Measurements from ENCODE around the gene EHHADH. TPM values are rescaled to one million over a fixed set of nuclear protein-coding genes. Genes with fewer than 3 reads are reported as not detected.

The EHHADH gene
- polyA plus RNA-seq, 1 of the 3 experiments (the other 2 are of a cell fraction), result 2.5 TPM

GRCh38 chr3:185212559-185212958 lies 41.3 kb downstream of the EHHADH start:
- Histone ChIP-seq H3K79me2 (ENCODE audit: insufficient read depth) (no peaks in the 10 kb centered on the region), H3K4me1 (ENCODE audit: control insufficient read depth in 1 of 2, insufficient read depth in 2 of 2, low read depth in 1 of 2, low read length in 1 of 2) (peaks cover 13 to 20% of the 10 kb centered on the region in 2 experiments; a peak in 3 of 4 replicates), H3K36me3 (replicated peaks in 1 of 2; ENCODE audit: control insufficient read depth in 1 of 2, insufficient read depth in 2 of 2, low read length in 1 of 2) (no peaks in the 10 kb centered on the region), H3K4me3 (ENCODE audit: low read depth in 2 of 2, low read length in 1 of 2) (no peak overlapping the region), H4K20me1 (ENCODE audit: insufficient read depth) (no peaks in the 10 kb centered on the region), H3K27me3 (ENCODE audit: insufficient read depth) (no peaks in the 10 kb centered on the region), H3F3A (replicated peaks; ENCODE audit: insufficient read depth) (no peaks in the 10 kb centered on the region), H3K27ac (ENCODE audit: low read depth in 2 of 2, low read length in 1 of 2) (no peak overlapping the region), H3K9ac (no peak overlapping the region), H3K9me2 (no peaks in the 10 kb centered on the region), H2AFZ (ENCODE audit: low read depth) (no peak overlapping the region), H3K9me3 (no peaks in the 10 kb centered on the region), H3K4me2 (no peak overlapping the region)
- ChIA-PET POLR2A (no interaction called here), CTCF (interaction anchor here (3.8 kb wide), 1 partner anchor 337 kb away, joined by 14 read pairs; no protein-coding TSS in a partner anchor)
- 96% methylated on average over 4 of the region's 5 CpGs for WGBS (ENCODE audit: low lambda C conversion rate)
- TF ChIP-seq FOSL2 (IDR thresholded peaks at IDR 0.05; ENCODE audit: borderline replicate concordance, low read depth) (no peak), GABPA (IDR thresholded peaks at IDR 0.05; ENCODE audit: low read depth) (no peak), FOXM1 (IDR thresholded peaks at IDR 0.05; ENCODE audit: low read depth) (no peak), IRF3 (IDR thresholded peaks at IDR 0.05; ENCODE audit: low read depth, low read length) (no peak), NFIC (IDR thresholded peaks at IDR 0.05; ENCODE audit: borderline replicate concordance) (no peak), RFX5 (IDR thresholded peaks at IDR 0.05; ENCODE audit: low read length) (no peak), CHD2 (IDR thresholded peaks at IDR 0.05; ENCODE audit: low read length, partially characterized antibody) (no peak), USF1 (IDR thresholded peaks at IDR 0.05; ENCODE audit: borderline replicate concordance, low read depth) (no peak), SIN3A (IDR thresholded peaks at IDR 0.05; ENCODE audit: borderline replicate concordance, low read depth, low read length) (no peak), EP300 (IDR thresholded peaks at IDR 0.05; ENCODE audit: borderline replicate concordance in 1 of 2, low read depth in 1 of 2, low read length in 1 of 2) (no peak), TCF12 (IDR thresholded peaks at IDR 0.05) (no peak), TEAD4 (IDR thresholded peaks at IDR 0.05; ENCODE audit: borderline replicate concordance, insufficient read depth) (no peak)
- TF ChIP-seq, protein P1, sequence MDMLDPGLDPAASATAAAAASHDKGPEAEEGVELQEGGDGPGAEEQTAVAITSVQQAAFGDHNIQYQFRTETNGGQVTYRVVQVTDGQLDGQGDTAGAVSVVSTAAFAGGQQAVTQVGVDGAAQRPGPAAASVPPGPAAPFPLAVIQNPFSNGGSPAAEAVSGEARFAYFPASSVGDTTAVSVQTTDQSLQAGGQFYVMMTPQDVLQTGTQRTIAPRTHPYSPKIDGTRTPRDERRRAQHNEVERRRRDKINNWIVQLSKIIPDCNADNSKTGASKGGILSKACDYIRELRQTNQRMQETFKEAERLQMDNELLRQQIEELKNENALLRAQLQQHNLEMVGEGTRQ (IDR thresholded peaks at IDR 0.05; ENCODE audit: borderline replicate concordance, low read depth, low read length), result no peak
- TF ChIP-seq, protein P2, sequence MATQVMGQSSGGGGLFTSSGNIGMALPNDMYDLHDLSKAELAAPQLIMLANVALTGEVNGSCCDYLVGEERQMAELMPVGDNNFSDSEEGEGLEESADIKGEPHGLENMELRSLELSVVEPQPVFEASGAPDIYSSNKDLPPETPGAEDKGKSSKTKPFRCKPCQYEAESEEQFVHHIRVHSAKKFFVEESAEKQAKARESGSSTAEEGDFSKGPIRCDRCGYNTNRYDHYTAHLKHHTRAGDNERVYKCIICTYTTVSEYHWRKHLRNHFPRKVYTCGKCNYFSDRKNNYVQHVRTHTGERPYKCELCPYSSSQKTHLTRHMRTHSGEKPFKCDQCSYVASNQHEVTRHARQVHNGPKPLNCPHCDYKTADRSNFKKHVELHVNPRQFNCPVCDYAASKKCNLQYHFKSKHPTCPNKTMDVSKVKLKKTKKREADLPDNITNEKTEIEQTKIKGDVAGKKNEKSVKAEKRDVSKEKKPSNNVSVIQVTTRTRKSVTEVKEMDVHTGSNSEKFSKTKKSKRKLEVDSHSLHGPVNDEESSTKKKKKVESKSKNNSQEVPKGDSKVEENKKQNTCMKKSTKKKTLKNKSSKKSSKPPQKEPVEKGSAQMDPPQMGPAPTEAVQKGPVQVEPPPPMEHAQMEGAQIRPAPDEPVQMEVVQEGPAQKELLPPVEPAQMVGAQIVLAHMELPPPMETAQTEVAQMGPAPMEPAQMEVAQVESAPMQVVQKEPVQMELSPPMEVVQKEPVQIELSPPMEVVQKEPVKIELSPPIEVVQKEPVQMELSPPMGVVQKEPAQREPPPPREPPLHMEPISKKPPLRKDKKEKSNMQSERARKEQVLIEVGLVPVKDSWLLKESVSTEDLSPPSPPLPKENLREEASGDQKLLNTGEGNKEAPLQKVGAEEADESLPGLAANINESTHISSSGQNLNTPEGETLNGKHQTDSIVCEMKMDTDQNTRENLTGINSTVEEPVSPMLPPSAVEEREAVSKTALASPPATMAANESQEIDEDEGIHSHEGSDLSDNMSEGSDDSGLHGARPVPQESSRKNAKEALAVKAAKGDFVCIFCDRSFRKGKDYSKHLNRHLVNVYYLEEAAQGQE (IDR thresholded peaks at IDR 0.05; ENCODE audit: low read depth, low read length), result no peak
- no peak for DNase-seq
